ENCODE data around the gene TMEM185B.
"Not testable (repeated sequence)": the region's sequence is repeated elsewhere in the genome, so short reads cannot be mapped to it uniquely, and the experiment has no call there.

TMEM185B gene

DNA sequence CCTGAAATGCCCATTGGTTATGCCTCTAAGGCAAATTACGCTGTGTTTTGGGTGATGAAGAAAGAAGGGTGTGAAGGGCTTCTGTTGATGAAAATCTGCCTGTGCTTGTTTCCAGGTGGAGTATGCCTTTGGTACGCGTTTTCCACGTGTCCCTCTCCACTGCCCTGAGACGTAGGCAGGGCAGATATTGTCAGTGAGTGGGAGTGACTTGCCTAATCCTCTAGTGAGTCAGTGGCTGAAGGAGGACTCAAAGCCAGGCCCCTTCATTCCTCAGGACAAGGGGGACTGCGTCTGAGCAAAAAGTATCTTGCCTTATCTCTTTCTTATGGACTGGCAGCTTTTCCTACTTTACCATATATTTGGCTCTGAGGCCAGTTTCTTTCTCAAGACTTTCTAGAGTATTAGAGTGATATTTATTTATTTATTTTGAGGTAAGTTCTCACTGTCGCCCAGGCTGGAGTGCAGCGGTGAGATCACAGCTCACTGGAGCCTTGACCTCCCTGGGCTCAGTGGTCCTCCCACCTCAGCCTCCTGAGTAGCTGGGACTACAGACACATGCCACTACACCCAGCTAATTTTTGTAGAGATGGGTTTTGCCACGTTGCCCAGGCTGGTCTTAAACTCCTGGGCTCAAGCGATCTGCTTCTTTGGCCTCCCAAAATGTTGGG, 39.7 kb upstream of the TMEM185B start:
- no peak overlapping the region for H3K4me3 ChIP-seq (ENCODE audit: low read depth, low read length)
- TF ChIP-seq, protein P1, sequence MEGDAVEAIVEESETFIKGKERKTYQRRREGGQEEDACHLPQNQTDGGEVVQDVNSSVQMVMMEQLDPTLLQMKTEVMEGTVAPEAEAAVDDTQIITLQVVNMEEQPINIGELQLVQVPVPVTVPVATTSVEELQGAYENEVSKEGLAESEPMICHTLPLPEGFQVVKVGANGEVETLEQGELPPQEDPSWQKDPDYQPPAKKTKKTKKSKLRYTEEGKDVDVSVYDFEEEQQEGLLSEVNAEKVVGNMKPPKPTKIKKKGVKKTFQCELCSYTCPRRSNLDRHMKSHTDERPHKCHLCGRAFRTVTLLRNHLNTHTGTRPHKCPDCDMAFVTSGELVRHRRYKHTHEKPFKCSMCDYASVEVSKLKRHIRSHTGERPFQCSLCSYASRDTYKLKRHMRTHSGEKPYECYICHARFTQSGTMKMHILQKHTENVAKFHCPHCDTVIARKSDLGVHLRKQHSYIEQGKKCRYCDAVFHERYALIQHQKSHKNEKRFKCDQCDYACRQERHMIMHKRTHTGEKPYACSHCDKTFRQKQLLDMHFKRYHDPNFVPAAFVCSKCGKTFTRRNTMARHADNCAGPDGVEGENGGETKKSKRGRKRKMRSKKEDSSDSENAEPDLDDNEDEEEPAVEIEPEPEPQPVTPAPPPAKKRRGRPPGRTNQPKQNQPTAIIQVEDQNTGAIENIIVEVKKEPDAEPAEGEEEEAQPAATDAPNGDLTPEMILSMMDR (IDR thresholded peaks at IDR 0.05; ENCODE audit: low read depth, low read length, missing control alignments), result no peak
- DNase-seq (ENCODE audit: low read depth), result no peak

DNA sequence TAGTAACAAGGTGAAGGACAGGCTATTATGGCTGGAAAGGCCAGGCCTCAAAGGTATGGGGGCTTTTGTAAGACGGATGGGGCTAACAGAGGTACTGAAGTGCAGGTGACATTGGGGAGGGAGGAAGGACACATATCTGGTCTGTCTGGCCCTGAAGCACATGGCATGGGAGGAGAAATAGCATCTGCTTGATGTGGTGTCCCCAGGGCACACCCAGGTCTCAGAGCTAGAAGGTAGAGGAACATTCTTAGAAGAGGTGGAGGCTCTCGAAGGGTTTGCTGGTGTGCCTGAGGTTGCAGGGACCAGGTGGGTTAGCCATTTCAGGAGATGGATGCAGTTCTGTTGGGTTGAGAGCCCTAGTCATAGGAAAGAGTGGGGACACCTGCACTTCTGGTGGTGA, 39.0 kb upstream of the TMEM185B start:
- TF ChIP-seq, protein P1 (IDR thresholded peaks at IDR 0.05; ENCODE audit: low read depth, low read length, missing control alignments), result no peak
- H3K4me3 ChIP-seq (ENCODE audit: low read depth, low read length), result no peak overlapping the region
- DNase-seq (ENCODE audit: low read depth), result no peak

DNA sequence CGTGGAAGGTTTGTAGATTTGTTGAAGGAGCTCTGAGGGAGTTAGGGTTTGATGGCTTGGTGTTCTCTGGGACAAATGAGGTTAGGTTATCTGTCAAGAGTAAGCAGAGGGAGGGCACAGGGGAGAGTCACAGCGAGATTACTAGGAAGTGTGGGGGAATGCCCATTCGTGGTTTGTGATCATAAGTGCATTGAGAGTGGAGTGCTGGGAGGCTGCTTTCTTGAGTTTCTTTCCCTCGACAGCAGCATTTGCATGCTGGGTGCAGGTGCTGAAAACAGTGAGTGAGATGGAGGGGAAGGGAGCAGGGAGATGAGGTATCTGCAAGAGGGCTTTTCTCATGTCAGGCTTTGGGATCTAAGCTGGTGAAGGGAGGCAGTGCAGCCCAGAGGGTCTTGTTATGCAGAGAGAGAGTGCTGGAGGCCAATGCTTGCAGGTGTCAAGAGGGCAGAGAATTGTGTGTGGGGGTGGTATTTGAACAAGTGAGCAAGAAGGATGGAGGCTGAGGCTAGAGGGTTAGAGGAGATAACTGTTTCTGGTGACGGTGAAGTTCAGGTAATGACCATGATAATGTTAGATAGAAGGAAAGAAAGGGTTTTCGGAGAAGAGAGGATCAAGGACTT, 38.3 kb upstream of the TMEM185B start:
- H3K4me3 ChIP-seq (ENCODE audit: low read depth, low read length), result no peak overlapping the region
- TF ChIP-seq, protein P1 (IDR thresholded peaks at IDR 0.05; ENCODE audit: low read depth, low read length, missing control alignments), result no peak
- DNase-seq (ENCODE audit: low read depth), result no peak

DNA sequence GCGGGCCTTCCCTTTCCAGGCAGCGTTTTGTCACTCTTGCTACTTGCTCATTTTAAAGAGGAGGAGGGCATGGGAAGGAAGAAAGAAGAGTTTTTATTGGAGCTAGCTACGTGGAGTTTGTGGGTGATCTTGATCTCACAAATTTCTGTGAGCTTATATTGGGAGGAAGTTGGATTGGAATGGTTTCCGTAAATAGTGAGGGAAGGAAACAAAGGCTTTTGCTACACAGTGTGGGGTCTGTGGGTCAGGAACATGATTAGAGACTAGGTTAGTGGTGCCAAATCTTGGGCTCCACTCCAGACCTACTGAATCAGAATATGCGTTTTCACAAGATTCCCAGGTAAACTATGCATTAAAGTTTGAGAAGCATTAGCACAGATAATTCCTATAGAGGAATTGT, 37.5 kb upstream of the TMEM185B start:
- no peak for DNase-seq (ENCODE audit: low read depth)
- TF ChIP-seq, protein P1 (IDR thresholded peaks at IDR 0.05; ENCODE audit: low read depth, low read length, missing control alignments), result no peak
- H3K4me3 ChIP-seq (ENCODE audit: low read depth, low read length), result no peak overlapping the region

DNA sequence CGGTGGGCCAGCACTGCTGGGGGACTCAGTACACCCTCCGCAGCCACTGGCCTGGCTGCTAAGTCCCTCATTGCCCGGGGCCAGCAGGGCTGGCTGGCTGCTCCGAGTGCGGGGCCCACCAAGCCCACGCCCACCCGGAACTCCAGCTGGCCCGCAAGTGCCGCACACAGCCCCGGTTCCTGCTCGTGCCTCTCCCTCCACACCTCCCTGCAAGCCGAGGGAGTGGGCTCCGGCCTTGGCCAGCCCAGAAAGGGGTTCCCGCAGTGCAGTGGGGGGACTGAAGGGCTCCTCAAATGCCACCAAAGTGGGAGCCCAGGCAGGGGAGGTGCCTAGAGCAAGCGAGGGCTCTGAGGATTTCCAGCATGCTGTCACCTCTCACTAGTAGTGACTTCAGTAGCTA, 36.7 kb upstream of the TMEM185B start:
- DNase-seq (ENCODE audit: low read depth); H3K4me3 ChIP-seq (ENCODE audit: low read depth, low read length): not testable (repeated sequence)

DNA sequence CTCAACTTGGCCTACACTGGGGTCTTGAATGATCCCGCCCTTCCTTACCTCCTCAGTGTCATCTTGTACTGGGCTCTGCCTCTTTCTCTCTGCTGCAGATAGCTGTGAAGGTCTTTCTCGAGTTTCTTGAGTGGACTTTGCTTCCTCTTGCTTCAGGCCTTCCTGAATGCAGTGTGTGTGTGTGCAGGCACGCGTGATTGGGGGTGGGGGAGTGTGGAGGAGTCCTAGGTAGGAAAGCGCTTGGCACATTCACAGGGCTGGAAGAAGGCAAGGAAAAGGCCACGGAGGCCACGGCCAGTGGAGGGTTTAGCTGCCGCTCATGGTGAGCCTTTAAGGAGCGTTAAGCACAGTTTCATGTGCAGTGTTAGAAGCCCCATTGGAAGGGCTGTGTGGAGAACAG, 35.0 kb upstream of the TMEM185B start:
- TF ChIP-seq, protein P1 (IDR thresholded peaks at IDR 0.05; ENCODE audit: low read depth, low read length, missing control alignments), result no peak
- no peak for DNase-seq (ENCODE audit: low read depth)
- no peak overlapping the region for H3K4me3 ChIP-seq (ENCODE audit: low read depth, low read length)

DNA sequence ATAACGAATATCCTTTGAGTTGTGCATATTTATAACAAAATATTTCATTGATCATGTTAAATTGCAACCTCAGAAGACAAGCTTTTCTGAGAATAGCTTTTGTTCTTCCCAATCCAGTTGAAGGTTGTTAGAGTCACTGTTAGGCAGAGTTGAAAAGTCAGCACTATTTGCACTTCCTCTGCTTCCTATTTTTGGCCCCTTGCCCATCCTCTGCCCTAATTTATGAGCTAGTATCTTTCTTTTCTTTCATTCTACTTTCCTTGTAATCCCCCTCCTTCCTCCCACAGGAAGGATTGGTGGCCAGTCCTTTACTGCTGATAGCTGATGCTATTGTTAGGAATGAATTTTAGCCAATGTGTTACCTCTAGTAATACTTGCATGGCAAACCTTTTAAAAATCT, 34.3 kb upstream of the TMEM185B start:
- no peak overlapping the region for H3K4me3 ChIP-seq (ENCODE audit: low read depth, low read length)

More for the DNA sequence above, 34.3 kb upstream of the TMEM185B start:
- DNase-seq (ENCODE audit: low read depth), result no peak
- TF ChIP-seq, protein P1 (IDR thresholded peaks at IDR 0.05; ENCODE audit: low read depth, low read length, missing control alignments), result no peak
